GM18907 (cell line): ENCODE results near the gene ATF7.
"Not testable (repeated sequence)": the region's sequence is repeated elsewhere in the genome, so short reads cannot be mapped to it uniquely, and the experiment has no call there.

ENCODE experiments used
- ATAC-seq: cut with Tn5 transposase; IDR thresholded peaks from one replicate; pipeline ENCODE4 v1.9.1; 2021; ENCODE audit warnings: mild to moderate bottlenecking, moderate library complexity; ENCODE audit not compliant: unreplicated experiment

The ATF7 gene

GRCh38 chr12:53627919-53628318 lies 1.7 kb upstream of the ATF7 start:
- ATAC-seq: no peak

- no peak for ATAC-seq
Observed at GRCh38 chr12:53626702-53627169, 554 bp upstream of the ATF7 start.

GRCh38 chr12:53625373-53625945 lies 723 bp downstream of the ATF7 start:
- ATAC-seq: no peak

GRCh38 chr12:53624956-53625355 lies 1.2 kb downstream of the ATF7 start:
- ATAC-seq: no peak

- no peak for ATAC-seq
Observed at GRCh38 chr12:53624458-53624857, 1.7 kb downstream of the ATF7 start.

GRCh38 chr12:53623548-53624385 lies 2.4 kb downstream of the ATF7 start:
- no peak for ATAC-seq

- ATAC-seq: no peak
Observed at GRCh38 chr12:53622724-53623123, 3.5 kb downstream of the ATF7 start.

GRCh38 chr12:53618275-53618674 lies 7.9 kb downstream of the ATF7 start:
- ATAC-seq: no peak

- ATAC-seq: no peak
Observed at GRCh38 chr12:53617700-53618099, 8.5 kb downstream of the ATF7 start.

- ATAC-seq: no peak
Observed at GRCh38 chr12:53616950-53617349, 9.2 kb downstream of the ATF7 start.

- ATAC-seq: no peak
Observed at GRCh38 chr12:53613821-53614220, 12.4 kb downstream of the ATF7 start.

GRCh38 chr12:53612978-53613377 lies 13.2 kb downstream of the ATF7 start:
- no peak for ATAC-seq

GRCh38 chr12:53611304-53611703 lies 14.9 kb downstream of the ATF7 start:
- ATAC-seq: no peak

- not testable (repeated sequence) for ATAC-seq
Observed at GRCh38 chr12:53606688-53607087, 19.5 kb downstream of the ATF7 start.

GRCh38 chr12:53604581-53604980 lies 21.6 kb downstream of the ATF7 start:
- ATAC-seq: no peak

- ATAC-seq: no peak
Observed at GRCh38 chr12:53603804-53604203, 22.4 kb downstream of the ATF7 start.

GRCh38 chr12:53603196-53603595 lies 23.0 kb downstream of the ATF7 start:
- no peak for ATAC-seq

- ATAC-seq: no peak
Observed at GRCh38 chr12:53602176-53602864, 23.9 kb downstream of the ATF7 start.

- ATAC-seq: no peak
Observed at GRCh38 chr12:53601296-53601847, 24.8 kb downstream of the ATF7 start.

GRCh38 chr12:53600490-53601295 lies 25.5 kb downstream of the ATF7 start:
- ATAC-seq: no peak

GRCh38 chr12:53599579-53599978 lies 26.6 kb downstream of the ATF7 start:
- no peak for ATAC-seq
